Measurements from ENCODE around the gene GPR108. TPM values are rescaled to one million over a fixed set of nuclear protein-coding genes. Genes with fewer than 3 reads are reported as not detected.

GPR108 gene
- total and polyA plus RNA-seq, 7 experiments from 2014 or later = 36.1 to 96.5 (median 66.1) TPM

GRCh38 chr19:6739883-6740588 lies 2.7 kb upstream of the GPR108 start:
- H3K27ac Mint-ChIP-seq = peak overlapping the region in 2 of 9 donors; percentile 56 to 60
- peaks cover 0 to 3% (median 0%) of the 10 kb centered on the region in 5 donors for H3K36me3 Mint-ChIP-seq
- intact Hi-C loops (cut with micrococcal nuclease) = loop anchor here (1.0 to 10.0 kb wide), 16 partner anchors 13 to 1181 kb away; partner anchors contain the start of genes ALKBH7 (in 1 of the 2), ARHGEF18 (in 1 of the 2), HSD11B1L (in 1 of the 2) and MICOS13 (in 1 of the 2)
- peaks cover 31 to 32% of the 10 kb centered on the region in 2 donors for H3K4me1 ChIP-seq (ENCODE audit: control insufficient read depth in 2 of 2, insufficient read depth in 2 of 2, low read length in 2 of 2)
- no peaks in the 10 kb centered on the region for H3K9me3 Mint-ChIP-seq
- H3K27ac ChIP-seq (ENCODE audit: low read depth, low read length) = peak overlapping the region; percentile 55
- H3K4me1 Mint-ChIP-seq = peaks cover 24 to 41% (median 37%) of the 10 kb centered on the region in 7 donors
- peaks cover 0 to 10% (median 0%) of the 10 kb centered on the region in 3 experiments for H3K36me3 ChIP-seq (ENCODE audit: control insufficient read depth in 2 of 3, insufficient read depth in 3 of 3, low read length in 3 of 3)
- H3K9me3 ChIP-seq (ENCODE audit: control insufficient read depth in 2 of 3, low read length in 3 of 3) = no peaks in the 10 kb centered on the region
- CTCF ChIA-PET = interaction anchor here (2.9 kb wide), 1 partner anchor 128 kb away, joined by 13 read pairs; no protein-coding TSS in a partner anchor
- DNase-seq = peak in 2 of 9 donors; percentile 29 to 57
- H3K27me3 ChIP-seq (ENCODE audit: control insufficient read depth in 2 of 2, insufficient read depth in 2 of 2, low read length in 2 of 2) = no peaks in the 10 kb centered on the region
- H3K27me3 Mint-ChIP-seq = peaks cover 0 to 3% (median 0%) of the 10 kb centered on the region in 5 donors
- ATAC-seq = no peak
- H3K4me3 Mint-ChIP-seq = peak overlapping the region; percentile 42 to 96 (median 74)
- POLR2A ChIA-PET = interaction anchor here (2.6 kb wide), 1 partner anchor 61 kb away, joined by 19 read pairs; no protein-coding TSS in a partner anchor
- peak overlapping the region; percentile 54 for H3K4me3 ChIP-seq (ENCODE audit: low read length)

DNA sequence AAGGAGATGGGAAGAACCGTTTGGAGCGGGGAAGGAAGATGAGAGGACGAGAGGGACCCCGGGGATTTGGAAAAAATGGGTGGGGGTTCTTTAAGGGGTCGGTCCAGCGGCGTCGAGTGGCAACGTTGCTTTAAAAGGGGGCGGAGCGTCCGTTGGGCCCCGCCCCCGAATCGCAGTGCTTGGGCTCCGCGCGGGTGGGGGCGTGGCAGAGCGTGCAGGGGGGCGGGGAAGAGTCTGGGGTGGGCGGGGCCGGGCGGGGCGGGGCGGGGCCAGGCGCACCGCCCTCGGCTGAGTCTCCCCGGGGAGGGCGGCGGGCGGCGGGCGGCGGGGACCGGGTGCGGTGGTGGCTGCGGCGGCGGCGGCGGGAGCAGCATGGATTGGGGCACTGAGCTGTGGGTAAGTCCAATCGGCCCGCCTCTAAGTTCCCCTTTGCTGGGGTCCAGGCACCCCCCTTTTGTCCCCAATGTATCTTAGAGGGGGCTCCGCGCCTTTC lies 2.1 kb upstream of the GPR108 start, which contains the start of gene TRIP10:
Gene TRIP10 (plus strand): TSS at position 291 of the 493 bp plus-strand sequence. CDS start 82 bp downstream, at position 373.
- Mint-ChIP-seq H3K36me3 (peaks cover 0 to 3% (median 2%) of the 10 kb centered on the region in 5 donors), H3K4me1 (peaks cover 24 to 41% (median 37%) of the 10 kb centered on the region in 7 donors), H3K4me3 (peak within 1 kb of the TSS; percentile 89 to 98 (median 96)), H3K27ac (peak within 1 kb of the TSS; percentile 87 to 99 (median 95)), H3K27me3 (peaks cover 0 to 3% (median 0%) of the 10 kb centered on the region in 5 donors), H3K9me3 (no peaks in the 10 kb centered on the region)
- ChIA-PET CTCF (interaction anchor here (1.9 to 2.9 kb wide), 3 partner anchors 15 to 128 kb away, joined by 7 to 64 read pairs (median 13); no protein-coding TSS in a partner anchor), POLR2A (interaction anchor here (1.1 to 3.1 kb wide), 6 partner anchors 11 to 127 kb away, joined by 3 to 19 read pairs (median 8); partner anchors contain the start of gene VAV1)
- Histone ChIP-seq H3K27me3 (ENCODE audit: control insufficient read depth in 2 of 2, insufficient read depth in 2 of 2, low read length in 2 of 2) (no peaks in the 10 kb centered on the region), H3K27ac (ENCODE audit: low read depth, low read length) (peak within 1 kb of the TSS; percentile 67), H3K4me1 (ENCODE audit: control insufficient read depth in 2 of 2, insufficient read depth in 2 of 2, low read length in 2 of 2) (peaks cover 31 to 32% of the 10 kb centered on the region in 2 donors), H3K4me3 (ENCODE audit: low read length) (peak within 1 kb of the TSS; percentile 71), H3K9me3 (ENCODE audit: control insufficient read depth in 2 of 3, low read length in 3 of 3) (no peaks in the 10 kb centered on the region), H3K36me3 (ENCODE audit: control insufficient read depth in 2 of 3, insufficient read depth in 3 of 3, low read length in 3 of 3) (peaks cover 0 to 7% (median 0%) of the 10 kb centered on the region in 3 experiments)
- DNase-seq = peak; percentile 68 to 87 (median 79)
- intact Hi-C loops (cut with micrococcal nuclease) = loop anchor here (1.0 to 10.0 kb wide), 16 partner anchors 14 to 1181 kb away; partner anchors contain the start of genes ALKBH7 (in 1 of the 2), ARHGEF18 (in 1 of the 2), HSD11B1L (in 1 of the 2) and MICOS13 (in 1 of the 2)
- peak; percentile 46 for ATAC-seq

DNA sequence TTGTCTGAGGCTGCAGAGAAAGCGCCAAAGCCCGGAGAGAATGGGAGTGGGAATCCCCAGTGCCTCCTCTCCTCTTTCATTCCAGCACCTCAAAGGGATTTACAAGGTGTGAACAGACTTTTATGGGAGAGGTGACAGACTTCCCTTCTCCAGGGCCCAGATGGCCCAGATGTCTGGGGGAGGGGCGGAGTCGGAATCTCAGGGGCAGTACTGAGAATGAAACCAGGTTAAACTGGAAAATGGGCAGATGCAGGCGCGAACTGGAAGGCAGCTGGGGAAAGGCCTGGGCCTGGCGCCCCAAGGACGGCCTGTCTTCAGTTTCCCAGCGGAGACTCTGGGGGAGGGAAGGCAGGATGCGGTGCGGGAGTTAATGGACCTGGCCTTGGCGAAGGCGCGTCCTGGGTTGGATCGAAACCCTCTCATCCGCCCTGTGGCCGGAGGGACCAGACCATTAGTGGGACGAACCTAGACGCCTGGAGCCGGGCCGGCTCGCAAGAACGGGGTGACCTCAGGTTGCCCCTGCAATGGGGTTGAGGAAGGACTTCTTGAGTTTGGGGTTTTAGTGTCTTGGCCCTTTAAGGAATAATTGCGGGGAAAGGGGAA lies 1.5 kb upstream of the GPR108 start:
- H3K4me1 Mint-ChIP-seq = peaks cover 24 to 41% (median 37%) of the 10 kb centered on the region in 7 donors
- DNase-seq (peak in 3 of 9 donors; percentile 31 to 47 (median 46)), ATAC-seq (no peak)
- H3K9me3 Mint-ChIP-seq = no peaks in the 10 kb centered on the region
- Histone ChIP-seq H3K4me3 (ENCODE audit: low read length) (peak overlapping the region; percentile 71), H3K27me3 (ENCODE audit: control insufficient read depth in 2 of 2, insufficient read depth in 2 of 2, low read length in 2 of 2) (no peaks in the 10 kb centered on the region), H3K9me3 (ENCODE audit: control insufficient read depth in 2 of 3, low read length in 3 of 3) (no peaks in the 10 kb centered on the region), H3K27ac (ENCODE audit: low read depth, low read length) (peak overlapping the region; percentile 67), H3K36me3 (ENCODE audit: control insufficient read depth in 2 of 3, insufficient read depth in 3 of 3, low read length in 3 of 3) (peaks cover 0 to 5% (median 0%) of the 10 kb centered on the region in 3 experiments), H3K4me1 (ENCODE audit: control insufficient read depth in 2 of 2, insufficient read depth in 2 of 2, low read length in 2 of 2) (peaks cover 31 to 32% of the 10 kb centered on the region in 2 donors)
- peaks cover 0 to 5% (median 0%) of the 10 kb centered on the region in 5 donors for H3K36me3 Mint-ChIP-seq
- H3K27ac Mint-ChIP-seq = peak overlapping the region; percentile 87 to 99 (median 95)
- peak overlapping the region; percentile 89 to 98 (median 96) for H3K4me3 Mint-ChIP-seq
- intact Hi-C loops (cut with micrococcal nuclease) = loop anchor here (1.0 to 10.0 kb wide), 18 partner anchors 14 to 1182 kb away; partner anchors contain the start of genes ALKBH7 (in 1 of the 2), ARHGEF18 (in 1 of the 2), HSD11B1L (in 1 of the 2) and MICOS13 (in 1 of the 2)
- peaks cover 0 to 3% (median 0%) of the 10 kb centered on the region in 5 donors for H3K27me3 Mint-ChIP-seq
- ChIA-PET POLR2A (interaction anchor here (0.9 to 3.1 kb wide), 12 partner anchors 11 to 331 kb away, joined by 3 to 35 read pairs (median 7); partner anchors contain the start of genes SH2D3A, VAV1 and ZNF557), CTCF (interaction anchor here (0.6 to 2.9 kb wide), 10 partner anchors 15 to 1049 kb away, joined by 3 to 64 read pairs (median 4); partner anchors contain the start of gene VAV1)

GRCh38 chr19:6737873-6738786 lies 750 bp upstream of the GPR108 start:
- ChIA-PET CTCF (interaction anchor here (0.6 to 2.9 kb wide), 13 partner anchors 16 to 1048 kb away, joined by 3 to 64 read pairs (median 4); partner anchors contain the start of gene VAV1), POLR2A (interaction anchor here (0.6 to 3.1 kb wide), 19 partner anchors 10 to 519 kb away, joined by 3 to 35 read pairs (median 4); partner anchors contain the start of genes SH2D3A, VAV1 and ZNF557)
- DNase-seq = peak; percentile 49 to 75 (median 71)
- H3K4me1 ChIP-seq (ENCODE audit: control insufficient read depth in 2 of 2, insufficient read depth in 2 of 2, low read length in 2 of 2) = peaks cover 31 to 32% of the 10 kb centered on the region in 2 donors
- H3K27ac ChIP-seq (ENCODE audit: low read depth, low read length) = peak overlapping the region; percentile 67
- Mint-ChIP-seq H3K36me3 (peaks cover 0 to 8% (median 0%) of the 10 kb centered on the region in 5 donors), H3K9me3 (no peaks in the 10 kb centered on the region), H3K4me1 (peaks cover 24 to 41% (median 37%) of the 10 kb centered on the region in 7 donors), H3K27me3 (peaks cover 0 to 3% (median 0%) of the 10 kb centered on the region in 5 donors), H3K4me3 (peak overlapping the region; percentile 89 to 98 (median 96)), H3K27ac (peak overlapping the region; percentile 87 to 99 (median 95))
- H3K9me3 ChIP-seq (ENCODE audit: control insufficient read depth in 2 of 3, low read length in 3 of 3) = no peaks in the 10 kb centered on the region
- no peaks in the 10 kb centered on the region for H3K27me3 ChIP-seq (ENCODE audit: control insufficient read depth in 2 of 2, insufficient read depth in 2 of 2, low read length in 2 of 2)
- intact Hi-C loops (cut with micrococcal nuclease) = loop anchor here (1.0 to 10.0 kb wide), 31 partner anchors 15 to 1183 kb away; partner anchors contain the start of genes ALKBH7 (in 2 of the 2), VMAC (in 2 of the 2), ARHGEF18 (in 1 of the 2) and CD70 (in 1 of the 2)
- H3K4me3 ChIP-seq (ENCODE audit: low read length) = peak overlapping the region; percentile 71
- no peak for ATAC-seq
- peaks cover 0 to 12% (median under 1%) of the 10 kb centered on the region in 3 experiments for H3K36me3 ChIP-seq (ENCODE audit: control insufficient read depth in 2 of 3, insufficient read depth in 3 of 3, low read length in 3 of 3)

DNA sequence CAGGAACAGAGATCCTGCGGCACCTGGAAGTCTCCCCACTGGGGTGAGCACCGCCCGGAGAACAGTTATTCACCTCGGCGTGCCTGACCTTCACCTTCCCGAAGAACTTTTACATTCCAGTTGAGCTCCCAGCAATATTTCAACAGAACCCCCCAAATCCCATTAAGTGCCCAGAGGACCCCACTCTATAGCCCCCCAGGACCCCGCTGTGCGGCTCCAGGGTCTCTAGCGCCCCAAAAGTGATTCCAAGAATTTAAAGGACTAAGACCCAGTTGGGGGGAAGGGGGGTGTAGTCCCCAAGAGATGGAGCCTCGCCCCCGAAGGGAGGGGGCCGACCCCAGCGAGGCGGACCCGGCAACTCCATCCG lies 480 bp downstream of the GPR108 start:
- Mint-ChIP-seq H3K27ac (peak overlapping the region; percentile 90 to 99 (median 95)), H3K4me3 (peak overlapping the region; percentile 89 to 98 (median 96)), H3K27me3 (peaks cover 0 to 3% (median 0%) of the 10 kb centered on the region in 5 donors), H3K36me3 (peaks cover 0 to 18% (median 5%) of the 10 kb centered on the region in 5 donors), H3K4me1 (peaks cover 24 to 41% (median 37%) of the 10 kb centered on the region in 7 donors), H3K9me3 (no peaks in the 10 kb centered on the region)
- ATAC-seq (no peak), DNase-seq (no peak)
- H3K4me3 ChIP-seq (ENCODE audit: low read length) = peak overlapping the region; percentile 87
- peak overlapping the region; percentile 86 for H3K27ac ChIP-seq (ENCODE audit: low read depth, low read length)
- no peaks in the 10 kb centered on the region for H3K9me3 ChIP-seq (ENCODE audit: control insufficient read depth in 2 of 3, low read length in 3 of 3)
- intact Hi-C loops (cut with micrococcal nuclease) = loop anchor here (1.0 to 10.0 kb wide), 29 partner anchors 30 to 1090 kb away; partner anchors contain the start of genes ALKBH7 (in 2 of the 2), VMAC (in 2 of the 2), ARHGEF18 (in 1 of the 2) and CD70 (in 1 of the 2)
- ChIA-PET CTCF (interaction anchor here (0.9 to 2.9 kb wide), 8 partner anchors 10 to 327 kb away, joined by 3 to 64 read pairs (median 3); no protein-coding TSS in a partner anchor), POLR2A (interaction anchor here (0.7 to 3.1 kb wide), 8 partner anchors 29 to 333 kb away, joined by 3 to 35 read pairs (median 6); partner anchors contain the start of genes SH2D3A, VAV1 and ZNF557)
- no peaks in the 10 kb centered on the region for H3K27me3 ChIP-seq (ENCODE audit: control insufficient read depth in 2 of 2, insufficient read depth in 2 of 2, low read length in 2 of 2)
- peaks cover 31 to 32% of the 10 kb centered on the region in 2 donors for H3K4me1 ChIP-seq (ENCODE audit: control insufficient read depth in 2 of 2, insufficient read depth in 2 of 2, low read length in 2 of 2)
- H3K36me3 ChIP-seq (ENCODE audit: control insufficient read depth in 2 of 3, insufficient read depth in 3 of 3, low read length in 3 of 3) = peaks cover 0 to 25% (median 4%) of the 10 kb centered on the region in 3 experiments
